HG03280 (cell line): ENCODE results near the gene CR1L.
"Not testable (repeated sequence)": the region's sequence is repeated elsewhere in the genome, so short reads cannot be mapped to it uniquely, and the experiment has no call there.

Experiments used
- ATAC-seq: cut with Tn5 transposase; IDR thresholded peaks from one replicate; pipeline ENCODE4 v1.9.1; 2021; ENCODE audit warnings: mild to moderate bottlenecking, moderate library complexity; ENCODE audit not compliant: unreplicated experiment

CR1L gene

GRCh38 chr1:207644852-207645634 is at the start of gene CR1L:
CR1L (plus strand) TSS chr1:207645133; CDS start chr1:207645234, 101 bp downstream.
- peak; percentile 90 for ATAC-seq

GRCh38 chr1:207603777-207604176 is 41.2 kb upstream of the CR1L start:
- no peak for ATAC-seq

- ATAC-seq = no peak
These were observed 39.2 kb upstream of the CR1L start for GRCh38 chr1:207605444-207606361.

- no peak for ATAC-seq
These were observed 38.6 kb upstream of the CR1L start for GRCh38 chr1:207606362-207606755.

- no peak for ATAC-seq
These were observed 32.2 kb upstream of the CR1L start for GRCh38 chr1:207612762-207613161.

- peak; percentile 99 for ATAC-seq
These were observed 24.9 kb upstream of the CR1L start for GRCh38 chr1:207619871-207620542.

- ATAC-seq = no peak
These were observed 24.4 kb upstream of the CR1L start for GRCh38 chr1:207620543-207620893.

- ATAC-seq = not testable (repeated sequence)
These were observed 19.3 kb upstream of the CR1L start for GRCh38 chr1:207625504-207626071.

- ATAC-seq = no peak
These were observed 18.0 kb upstream of the CR1L start for GRCh38 chr1:207626972-207627337.

- ATAC-seq = no peak
These were observed 17.4 kb upstream of the CR1L start for GRCh38 chr1:207627496-207627895.

- no peak for ATAC-seq
These were observed 16.2 kb upstream of the CR1L start for GRCh38 chr1:207628776-207629175.

- ATAC-seq = no peak
These were observed 13.8 kb upstream of the CR1L start for GRCh38 chr1:207631137-207631536.

GRCh38 chr1:207633226-207633625 is 11.7 kb upstream of the CR1L start:
- no peak for ATAC-seq

GRCh38 chr1:207633699-207634289 is 11.1 kb upstream of the CR1L start:
- ATAC-seq = not testable (repeated sequence)

GRCh38 chr1:207634293-207634692 is 10.6 kb upstream of the CR1L start:
- not testable (repeated sequence) for ATAC-seq

- ATAC-seq = not testable (repeated sequence)
These were observed 9.3 kb upstream of the CR1L start for GRCh38 chr1:207635569-207636186.

GRCh38 chr1:207638487-207639145 is 6.3 kb upstream of the CR1L start:
- not testable (repeated sequence) for ATAC-seq

- not testable (repeated sequence) for ATAC-seq
These were observed 5.6 kb upstream of the CR1L start for GRCh38 chr1:207639362-207639761.

GRCh38 chr1:207644166-207644851 is 624 bp upstream of the CR1L start:
- ATAC-seq = peak; percentile 16
